ENCODE measurements around the gene ATP6V1G1.

Gene ATP6V1G1

GRCh38 chr9:114613087-114613486 lies 25.5 kb downstream of the ATP6V1G1 start:
- DNase-seq: no peak

GRCh38 chr9:114613919-114614318 lies 26.4 kb downstream of the ATP6V1G1 start:
- no peak for DNase-seq

GRCh38 chr9:114614373-114614772 lies 26.8 kb downstream of the ATP6V1G1 start:
- DNase-seq: no peak

GRCh38 chr9:114616684-114617520 lies 29.3 kb downstream of the ATP6V1G1 start:
- peak; percentile 56 for DNase-seq

GRCh38 chr9:114619191-114619761 lies 31.7 kb downstream of the ATP6V1G1 start:
- no peak for DNase-seq

- no peak for DNase-seq
These were observed 34.0 kb downstream of the ATP6V1G1 start for GRCh38 chr9:114621561-114621960.

GRCh38 chr9:114621975-114622609 lies 34.5 kb downstream of the ATP6V1G1 start:
- peak; percentile 39 for DNase-seq

- DNase-seq: no peak
These were observed 37.1 kb downstream of the ATP6V1G1 start for GRCh38 chr9:114624677-114625076.

GRCh38 chr9:114626415-114627020 lies 38.9 kb downstream of the ATP6V1G1 start:
- DNase-seq: no peak

- no peak for DNase-seq
These were observed 40.0 kb downstream of the ATP6V1G1 start for GRCh38 chr9:114627553-114627952.

GRCh38 chr9:114629563-114630090 lies 42.1 kb downstream of the ATP6V1G1 start:
- DNase-seq: no peak

GRCh38 chr9:114631166-114631565 lies 43.6 kb downstream of the ATP6V1G1 start:
- no peak for DNase-seq

GRCh38 chr9:114633438-114634089 lies 46.0 kb downstream of the ATP6V1G1 start:
- DNase-seq: no peak

GRCh38 chr9:114634387-114634786 lies 46.8 kb downstream of the ATP6V1G1 start:
- no peak for DNase-seq

- no peak for DNase-seq
These were observed 50.8 kb downstream of the ATP6V1G1 start for GRCh38 chr9:114638404-114638803.

GRCh38 chr9:114641967-114642366 lies 54.4 kb downstream of the ATP6V1G1 start:
- DNase-seq: no peak

- no peak for DNase-seq
These were observed 55.4 kb downstream of the ATP6V1G1 start for GRCh38 chr9:114643001-114643400.

GRCh38 chr9:114643896-114644295 lies 56.3 kb downstream of the ATP6V1G1 start:
- no peak for DNase-seq
